Measurements from ENCODE around the gene KATNA1. TPM values are rescaled to one million over a fixed set of nuclear protein-coding genes. Genes with fewer than 3 reads are reported as not detected.

KATNA1 gene
- total and polyA plus RNA-seq, 2 donors (not counting 3 experiments of a cell fraction or from before 2014, with no cell fraction given): 9.9 to 15.9 TPM

GRCh38 chr6:149565527-149566409 lies 82.7 kb downstream of the KATNA1 start, which contains the start of gene GINM1:
Gene GINM1 (plus strand): TSS chr6:149566375. CDS start chr6:149566415, 40 bp downstream.
- dilution Hi-C loops (cut with MboI; ENCODE audit: extremely low pct_ligation_motif_present, low sequenced_read_pairs) (no loop called here), intact Hi-C loops (cut with micrococcal nuclease) (loop anchor here (1.0 to 5.0 kb wide), 6 partner anchors 19 to 504 kb away; partner anchors contain the start of genes KATNA1, LATS1, LRP11 and PPIL4)
- no TSS peak for BruUV-seq (replicated peaks)
- DNase-seq (ENCODE audit: low read depth, low spot score): peak; percentile 97
- no peak for TF ChIP-seq JUN (IDR thresholded peaks at IDR 0.05; ENCODE audit: borderline replicate concordance, insufficient read depth, insufficient read length, low read depth)
- peak; percentile 38 for TF ChIP-seq FOS (IDR thresholded peaks at IDR 0.05; ENCODE audit: borderline replicate concordance, insufficient read depth, low read length)
- TF ChIP-seq POLR2AphosphoS5 (IDR thresholded peaks at IDR 0.05; ENCODE audit: insufficient read depth, low read depth, low read length): peak; percentile 9
- TF ChIP-seq MYC (IDR thresholded peaks at IDR 0.05; ENCODE audit: low read depth, low read length): no peak
- TF ChIP-seq EZH2 (IDR thresholded peaks at IDR 0.05; ENCODE audit: borderline replicate concordance, low read depth, low read length, severe bottlenecking): no peak
- peak; percentile 52 to 71 for TF ChIP-seq CTCF (IDR thresholded peaks at IDR 0.05; ENCODE audit: extremely low read depth in 1 of 2, insufficient read depth in 1 of 2, low read depth in 1 of 2, low read length in 2 of 2)
- Histone ChIP-seq H3K4me3 (replicated peaks in 1 of 3; ENCODE audit: insufficient read depth in 1 of 3, low read depth in 1 of 3, low read length in 3 of 3) (peak within 1 kb of the TSS; percentile 75 to 93 (median 85)), H3K9me1 (replicated peaks; ENCODE audit: control insufficient read depth, extremely low read depth, insufficient read depth, low read length) (no peaks in the 10 kb centered on the region), H3K79me2 (ENCODE audit: control insufficient read depth, insufficient read depth, low read length) (peaks cover 18% of the 10 kb centered on the region), H3K9me3 (replicated peaks; ENCODE audit: control insufficient read depth, insufficient read depth, low read length) (no peaks in the 10 kb centered on the region), H4K20me1 (replicated peaks; ENCODE audit: control insufficient read depth, extremely low read depth, insufficient read depth, low read length) (no peaks in the 10 kb centered on the region), H3K9ac (replicated peaks; ENCODE audit: extremely low read depth, insufficient read depth, low read length) (peak within 1 kb of the TSS; percentile 87), H3K36me3 (ENCODE audit: control insufficient read depth in 2 of 2, extremely low read depth in 1 of 2, insufficient read depth in 2 of 2, low read length in 2 of 2) (no peaks in the 10 kb centered on the region), H3K4me1 (ENCODE audit: control insufficient read depth, extremely low read depth, insufficient read depth, low read length) (peaks cover 16% of the 10 kb centered on the region), H3K4me2 (ENCODE audit: insufficient read depth, low read length) (peak within 1 kb of the TSS; percentile 95), H3K27me3 (ENCODE audit: control insufficient read depth in 2 of 2, insufficient read depth in 2 of 2, low read length in 2 of 2) (no peaks in the 10 kb centered on the region), H3K27ac (ENCODE audit: insufficient read depth, low read depth, low read length) (peak within 1 kb of the TSS; percentile 82), H2AFZ (ENCODE audit: low read depth, low read length) (peak within 1 kb of the TSS; percentile 84)
- CTCF ChIA-PET: interaction anchor here (0.6 to 1.9 kb wide), 8 partner anchors 10 to 1841 kb away, joined by 3 to 13 read pairs (median 4); partner anchors contain the start of genes LATS1 and PPIL4
- POLR2A ChIA-PET: interaction anchor here (0.6 to 1.2 kb wide), 2 partner anchors 16 to 187 kb away, joined by 3 to 4 read pairs; no protein-coding TSS in a partner anchor
- FAIRE-seq: peak; percentile 67

Measured in endothelial cell of umbilical vein (primary cell).